ENCODE data around the gene ACSM5. TPM values are rescaled to one million over a fixed set of nuclear protein-coding genes. Genes with fewer than 3 reads are reported as not detected.

ACSM5 gene
- total RNA-seq, 1 experiment from 2014 or later = not detected

DNA sequence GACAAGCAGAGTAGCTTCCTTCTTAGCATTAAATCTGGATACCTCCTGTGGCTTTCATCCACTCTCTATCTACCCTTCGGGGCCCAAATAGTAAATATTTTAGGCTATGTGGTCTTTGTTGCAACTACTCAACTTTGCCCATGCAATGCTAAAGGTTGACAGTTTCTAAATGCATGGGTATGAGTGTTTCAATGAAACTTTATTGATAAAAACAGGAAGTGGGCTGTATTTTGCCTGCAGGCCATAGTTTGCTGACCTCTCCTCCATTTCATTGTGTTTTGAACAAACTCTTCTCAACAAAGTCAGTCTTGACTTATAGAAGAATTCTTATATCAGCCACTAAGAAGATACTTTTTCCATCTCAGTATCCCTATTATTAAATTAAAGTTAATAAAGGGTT lies 76.1 kb downstream of the ACSM5 start:
- in situ Hi-C loops (cut with HindIII; ENCODE audit: low pct_unique_long_range_greater_than_20kb, low sequenced_read_pairs) = no loop called here
- DNase-seq (ENCODE audit: low read depth, low spot score) = no peak

Other genes with a start within 250 kb of the ACSM5 start
- not detected in 2 replicates for gene GP2, start 82.0 kb upstream of the ACSM5 start, total RNA-seq (2014; rRNA removed; shearing (Covaris generic))
- gene UMOD, start 56.8 kb upstream of the ACSM5 start, total RNA-seq (2014; rRNA removed; shearing (Covaris generic)) = not detected in 2 replicates
- not detected in 2 replicates for gene PDILT, start 4.8 kb upstream of the ACSM5 start, total RNA-seq (2014; rRNA removed; shearing (Covaris generic))
- gene ACSM2A, start 42.0 kb downstream of the ACSM5 start, total RNA-seq (2014; rRNA removed; shearing (Covaris generic)) = not detected in 2 replicates
- not detected in 2 replicates for gene ACSM2B, start 166.8 kb downstream of the ACSM5 start, total RNA-seq (2014; rRNA removed; shearing (Covaris generic))

Measured in SK-MEL-5 (cell line).